ENCODE measurements around the gene RASL11A. TPM values are rescaled to one million over a fixed set of nuclear protein-coding genes. Genes with fewer than 3 reads are reported as not detected.

Gene RASL11A
- polyA plus RNA-seq, 3 donors, result 1.0 to 6.8 (median 3.8) TPM

- WGBS (ENCODE audit: insufficient coverage), result no CpG with 5 or more reads among the region's 3 CpGs
- Histone ChIP-seq H3K9ac (ENCODE audit: insufficient read depth, low read length, poor library complexity, severe bottlenecking) (no peak overlapping the region), H3K4me3 (replicated peaks in 1 of 3; ENCODE audit: low read depth in 2 of 3, low read length in 3 of 3) (no peak overlapping the region), H4K20me1 (ENCODE audit: insufficient read depth, low read length) (no peaks in the 10 kb centered on the region), H3K4me2 (replicated peaks; ENCODE audit: extremely low read depth, low read length, poor library complexity, severe bottlenecking) (no peak overlapping the region), H2AFZ (ENCODE audit: insufficient read depth, low read depth, low read length, poor library complexity, severe bottlenecking) (no peak overlapping the region), H3K4me1 (ENCODE audit: control insufficient read depth in 1 of 2, insufficient read depth in 2 of 2, low read length in 2 of 2) (no peaks in the 10 kb centered on the region), H3K27me3 (ENCODE audit: control insufficient read depth in 2 of 2, insufficient read depth in 2 of 2, low read length in 2 of 2) (no peaks in the 10 kb centered on the region), H3K36me3 (replicated peaks in 1 of 2; ENCODE audit: control insufficient read depth in 1 of 2, insufficient read depth in 2 of 2, low read length in 2 of 2) (no peaks in the 10 kb centered on the region), H3K79me2 (ENCODE audit: insufficient read depth, low read length) (no peaks in the 10 kb centered on the region), H3K9me3 (replicated peaks in 1 of 2; ENCODE audit: control insufficient read depth in 1 of 2, insufficient read depth in 1 of 2, low read length in 2 of 2) (peaks cover 0 to 4% of the 10 kb centered on the region in 2 donors), H3K27ac (ENCODE audit: low read depth in 1 of 2, low read length in 2 of 2) (no peak overlapping the region)
- H3K4me1 Mint-ChIP-seq, result no peaks in the 10 kb centered on the region
- no peaks in the 10 kb centered on the region for H3K36me3 Mint-ChIP-seq
- H3K9me3 Mint-ChIP-seq, result peaks cover 8 to 23% (median 14%) of the 10 kb centered on the region in 7 donors
- H3K4me3 Mint-ChIP-seq, result no peak overlapping the region
- DNase-seq, result no peak
- H3K27ac Mint-ChIP-seq, result peak overlapping the region in 1 of 7 donors; percentile 46
- intact Hi-C loops (cut with micrococcal nuclease), result no loop called here
- TF ChIP-seq CTCF (IDR thresholded peaks at IDR 0.05), result no peak
- peaks cover 0 to 2% (median 0%) of the 10 kb centered on the region in 3 donors for H3K27me3 Mint-ChIP-seq (ENCODE audit: low read depth in 3 of 3)
Measured at GRCh38 chr13:27229642-27230041, 41.0 kb upstream of the RASL11A start.

GRCh38 chr13:27233964-27234363 is 36.7 kb upstream of the RASL11A start:
- H3K9me3 ChIP-seq (replicated peaks in 1 of 2; ENCODE audit: control insufficient read depth in 1 of 2, insufficient read depth in 1 of 2, low read length in 2 of 2), result peaks cover 0 to 4% of the 10 kb centered on the region in 2 donors
- Mint-ChIP-seq H3K27me3 (ENCODE audit: low read depth in 3 of 3) (peaks cover 0 to 2% (median 0%) of the 10 kb centered on the region in 3 donors), H3K36me3 (no peaks in the 10 kb centered on the region), H3K4me1 (no peaks in the 10 kb centered on the region), H3K27ac (no peak overlapping the region), H3K9me3 (peaks cover 8 to 20% (median 14%) of the 10 kb centered on the region in 7 donors), H3K4me3 (no peak overlapping the region)
- no peak overlapping the region for H2AFZ ChIP-seq (ENCODE audit: insufficient read depth, low read depth, low read length, poor library complexity, severe bottlenecking)
- H4K20me1 ChIP-seq (ENCODE audit: insufficient read depth, low read length), result no peaks in the 10 kb centered on the region
- no peak overlapping the region for H3K4me3 ChIP-seq (replicated peaks in 1 of 3; ENCODE audit: low read depth in 2 of 3, low read length in 3 of 3)
- H3K27ac ChIP-seq (ENCODE audit: low read depth in 1 of 2, low read length in 2 of 2), result no peak overlapping the region
- no peak for DNase-seq
- 75% methylated on average over 4 of the region's 5 CpGs for WGBS (ENCODE audit: insufficient coverage)
- H3K4me2 ChIP-seq (replicated peaks; ENCODE audit: extremely low read depth, low read length, poor library complexity, severe bottlenecking), result no peak overlapping the region
- no peak overlapping the region for H3K9ac ChIP-seq (ENCODE audit: insufficient read depth, low read length, poor library complexity, severe bottlenecking)
- H3K27me3 ChIP-seq (ENCODE audit: control insufficient read depth in 2 of 2, insufficient read depth in 2 of 2, low read length in 2 of 2), result no peaks in the 10 kb centered on the region
- intact Hi-C loops (cut with micrococcal nuclease), result no loop called here
- no peak for TF ChIP-seq CTCF (IDR thresholded peaks at IDR 0.05)
- no peaks in the 10 kb centered on the region for H3K79me2 ChIP-seq (ENCODE audit: insufficient read depth, low read length)
- H3K36me3 ChIP-seq (replicated peaks in 1 of 2; ENCODE audit: control insufficient read depth in 1 of 2, insufficient read depth in 2 of 2, low read length in 2 of 2), result no peaks in the 10 kb centered on the region
- H3K4me1 ChIP-seq (ENCODE audit: control insufficient read depth in 1 of 2, insufficient read depth in 2 of 2, low read length in 2 of 2), result no peaks in the 10 kb centered on the region

All from CD14-positive monocyte (primary cell).